Caco-2 (cell line): ENCODE results near the gene HOXC10. TPM values are rescaled to one million over a fixed set of nuclear protein-coding genes. Genes with fewer than 3 reads are reported as not detected.

Experiments used
- BruUV-seq: library from RNA; stranded (reverse); fragments of 400-500 nt; replicated peaks from 2 replicates; lab custom pipeline; 2021; lab: Mats Ljungman, UMichigan
- CTCF ChIA-PET: fragments of 300-600 bp; sonication (Branson Sonifier 250); formaldehyde crosslinking; loops from one replicate; lab custom pipeline; 2022; ENCODE audit warnings: antibody characterized with exemption; lab: Charles Lee
- POLR2A ChIA-PET: fragments of 300-600 bp; sonication (Branson Sonifier 250); formaldehyde crosslinking; loops from one replicate; lab custom pipeline; 2022; ENCODE audit warnings: antibody characterized with exemption; lab: Charles Lee
- DNase-seq, 2 experiments: peaks; one replicate each; pipeline versions ENCODE4 v3.0.0 to v3.0.0-alpha.2; 2020 to 2022
- H3K27me3 ChIP-seq: replicated peaks from 2 replicates; pipeline ENCODE4 v1.6.0; 2011; ENCODE audit warnings: low read length; ENCODE audit not compliant: control insufficient read depth, insufficient read depth
- H3K36me3 ChIP-seq: 2 replicates; pipeline ENCODE4 v1.5.1; 2011; ENCODE audit warnings: low read length; ENCODE audit not compliant: control insufficient read depth, insufficient read depth
- H3K4me1 ChIP-seq: fragments of 250-450 bp; sonication (Bioruptor Pico); 2 replicates; pipeline ENCODE4 v1.5.1; 2020; ENCODE audit warnings: mild to moderate bottlenecking
- H3K4me3 ChIP-seq: 2 replicates; pipeline ENCODE4 v1.5.1; 2011; ENCODE audit warnings: low read depth, mild to moderate bottlenecking, control low read depth, low read length
- H3K9me3 ChIP-seq: fragments of 250-450 bp; sonication (Bioruptor Pico); 2 replicates; pipeline ENCODE4 v1.5.1; 2020; ENCODE audit warnings: mild to moderate bottlenecking, moderate library complexity
- H3K27ac Mint-ChIP-seq: one replicate; pipeline ENCODE4 v1.8.0; 2022; ENCODE audit warnings: mixed read lengths; ENCODE audit not compliant: unreplicated experiment
- H3K27me3 Mint-ChIP-seq: one replicate; pipeline ENCODE4 v1.8.0; 2022; ENCODE audit warnings: mixed read lengths; ENCODE audit not compliant: insufficient read depth, unreplicated experiment
- H3K36me3 Mint-ChIP-seq: one replicate; pipeline ENCODE4 v1.8.0; 2022; ENCODE audit warnings: mild to moderate bottlenecking, mixed read lengths; ENCODE audit not compliant: insufficient read depth, unreplicated experiment
- H3K4me1 Mint-ChIP-seq: one replicate; pipeline ENCODE4 v1.8.0; 2022; ENCODE audit warnings: low read depth, mixed read lengths; ENCODE audit not compliant: unreplicated experiment
- H3K4me3 Mint-ChIP-seq: one replicate; pipeline ENCODE4 v1.8.0; 2022; ENCODE audit warnings: mild to moderate bottlenecking, moderate library complexity, mixed read lengths; ENCODE audit not compliant: unreplicated experiment
- H3K9me3 Mint-ChIP-seq: one replicate; pipeline ENCODE4 v1.8.0; 2022; ENCODE audit warnings: mixed read lengths; ENCODE audit not compliant: unreplicated experiment
- CTCF ChIP-seq, 2 experiments: fragments of 200-600 bp in 1 of 2; IDR thresholded peaks; 1 replicate in 1 of 2; 2 replicates in 1 of 2; pipeline versions ENCODE4 v1.5.1 to v1.8.0; 2011 to 2022; ENCODE audit warnings: antibody characterized with exemption in 1 of 2, control low read depth in 1 of 2, inconsistent platforms in 1 of 2, low read depth in 1 of 2, low read length in 1 of 2, mild to moderate bottlenecking in 1 of 2, moderate library complexity in 1 of 2; ENCODE audit not compliant: insufficient read depth in 1 of 2, severe bottlenecking in 1 of 2, unreplicated experiment in 1 of 2
- intact Hi-C: fragments of 100-400 bp; cut with micrococcal nuclease; formaldehyde crosslinking; loops from one replicate; pipeline ENCODE4 v1.10.0; 2022; ENCODE audit not compliant: unreplicated experiment
- total RNA-seq: library from RNA; stranded (reverse); gene quantifications from 2 replicates; pipeline ENCODE4 v1.2.3, GENCODE V29; 2022

Gene HOXC10
- total RNA-seq, 1 experiment from 2014 or later: 4.0 TPM

DNA sequence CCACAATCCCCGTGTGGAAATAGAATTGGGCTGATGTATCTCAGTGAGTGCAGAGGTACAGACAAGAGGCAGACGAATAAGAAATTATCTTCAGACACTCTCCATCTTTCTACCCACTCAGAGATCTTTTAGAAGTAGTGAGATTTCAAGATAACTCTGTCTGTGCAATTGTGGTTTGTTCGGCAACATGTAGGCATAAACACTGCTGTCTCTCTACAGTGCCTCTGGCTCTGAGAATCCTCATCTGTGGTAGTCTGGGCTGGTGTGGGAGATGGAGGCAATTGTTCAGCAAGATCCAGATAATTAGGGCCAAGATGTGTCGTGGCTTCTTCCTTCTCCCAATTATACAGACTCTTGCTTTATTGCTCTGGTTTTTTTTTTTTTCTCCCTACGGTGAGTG is 43.2 kb upstream of the HOXC10 start:
- POLR2A ChIA-PET: no interaction called here
- Histone ChIP-seq H3K27me3 (no peaks in the 10 kb centered on the region; the same call in 1 of the 2 replicates), H3K36me3 (no peaks in the 10 kb centered on the region), H3K4me3 (no peak overlapping the region), H3K9me3 (no peaks in the 10 kb centered on the region), H3K4me1 (no peaks in the 10 kb centered on the region)
- Mint-ChIP-seq H3K36me3 (peaks cover 13% of the 10 kb centered on the region), H3K4me1 (peaks cover 13% of the 10 kb centered on the region), H3K27me3 (no peaks in the 10 kb centered on the region), H3K27ac (no peak overlapping the region), H3K9me3 (no peaks in the 10 kb centered on the region), H3K4me3 (no peak overlapping the region)
- TF ChIP-seq CTCF (IDR thresholded peaks at IDR 0.05; ENCODE audit: insufficient read depth in 1 of 2, low read depth in 1 of 2, low read length in 1 of 2, severe bottlenecking in 1 of 2, unreplicated experiment in 1 of 2): no peak
- intact Hi-C loops: no loop called here
- CTCF ChIA-PET: interaction anchor here (0.9 to 4.3 kb wide), 2 partner anchors 11 to 38 kb away, joined by 5 to 18 read pairs; no protein-coding TSS in a partner anchor
- no peak for DNase-seq
- no TSS peak for BruUV-seq

GRCh38 chr12:53942467-53942997 is 42.4 kb upstream of the HOXC10 start:
- Mint-ChIP-seq H3K9me3 (no peaks in the 10 kb centered on the region), H3K27ac (no peak overlapping the region), H3K36me3 (peaks cover 13% of the 10 kb centered on the region), H3K4me1 (peaks cover 13% of the 10 kb centered on the region), H3K4me3 (no peak overlapping the region), H3K27me3 (no peaks in the 10 kb centered on the region)
- H3K4me3 ChIP-seq: no peak overlapping the region
- no peaks in the 10 kb centered on the region for H3K27me3 ChIP-seq
- DNase-seq: no peak
- POLR2A ChIA-PET: no interaction called here
- H3K36me3 ChIP-seq: no peaks in the 10 kb centered on the region
- CTCF ChIA-PET: interaction anchor here (0.5 to 0.9 kb wide), 2 partner anchors 37 to 92 kb away, joined by 3 to 5 read pairs; no protein-coding TSS in a partner anchor
- BruUV-seq: no TSS peak
- H3K9me3 ChIP-seq: no peaks in the 10 kb centered on the region
- H3K4me1 ChIP-seq: no peaks in the 10 kb centered on the region
- intact Hi-C loops: no loop called here
- TF ChIP-seq CTCF (IDR thresholded peaks at IDR 0.05; ENCODE audit: insufficient read depth in 1 of 2, low read depth in 1 of 2, low read length in 1 of 2, severe bottlenecking in 1 of 2, unreplicated experiment in 1 of 2): no peak

GRCh38 chr12:53944209-53944608 is 40.7 kb upstream of the HOXC10 start:
- Mint-ChIP-seq H3K4me3 (no peak overlapping the region), H3K36me3 (peaks cover 5% of the 10 kb centered on the region), H3K9me3 (no peaks in the 10 kb centered on the region), H3K27me3 (no peaks in the 10 kb centered on the region), H3K27ac (no peak overlapping the region), H3K4me1 (peaks cover 12% of the 10 kb centered on the region)
- Histone ChIP-seq H3K27me3 (no peaks in the 10 kb centered on the region), H3K4me3 (no peak overlapping the region), H3K4me1 (no peaks in the 10 kb centered on the region), H3K9me3 (no peaks in the 10 kb centered on the region), H3K36me3 (no peaks in the 10 kb centered on the region)
- TF ChIP-seq CTCF (IDR thresholded peaks at IDR 0.05; ENCODE audit: insufficient read depth in 1 of 2, low read depth in 1 of 2, low read length in 1 of 2, severe bottlenecking in 1 of 2, unreplicated experiment in 1 of 2): no peak
- no peak for DNase-seq
- CTCF ChIA-PET: interaction anchor here (0.8 kb wide), 1 partner anchor 175 kb away, joined by 3 read pairs; no protein-coding TSS in a partner anchor
- intact Hi-C loops: no loop called here
- no TSS peak for BruUV-seq
- POLR2A ChIA-PET: no interaction called here
